Lower lobe of right lung (tissue), 2 donors: ENCODE data around the gene RAP1GAP. TPM values are rescaled to one million over a fixed set of nuclear protein-coding genes. Genes with fewer than 3 reads are reported as not detected.
"Not testable (repeated sequence)": the region's sequence is repeated elsewhere in the genome, so short reads cannot be mapped to it uniquely, and the experiment has no call there.

Experiments used
- ATAC-seq, 2 donors: fragments of 200-7000 bp; cut with Tn5 transposase; one replicate each; pipeline ENCODE4 v1.9.1; 2020 to 2022; ENCODE audit warnings: mild to moderate bottlenecking in 2 of 2, moderate library complexity in 2 of 2
- DNase-seq: peaks from one replicate; pipeline ENCODE4 v3.0.0-alpha.2; 2020
- H3K27ac ChIP-seq: fragments of 200-600 bp; one replicate; pipeline ENCODE4 v1.8.0; 2022
- H3K27me3 ChIP-seq: fragments of 200-600 bp; one replicate; pipeline ENCODE4 v1.8.0; 2022; ENCODE audit warnings: low read depth
- H3K36me3 ChIP-seq: fragments of 200-600 bp; one replicate; pipeline ENCODE4 v1.8.0; 2022; ENCODE audit warnings: mild to moderate bottlenecking
- H3K4me1 ChIP-seq: fragments of 200-600 bp; one replicate; pipeline ENCODE4 v1.8.0; 2022
- H3K4me3 ChIP-seq: fragments of 200-600 bp; one replicate; pipeline ENCODE4 v1.8.0; 2022; ENCODE audit warnings: mild to moderate bottlenecking
- H3K9me3 ChIP-seq: fragments of 200-600 bp; one replicate; pipeline ENCODE4 v1.8.0; 2022
- intact Hi-C: fragments of 100-400 bp; cut with DNase I; formaldehyde crosslinking; loops from one replicate; pipeline ENCODE4 v1.11.0; 2022
- total RNA-seq: library from RNA; stranded (reverse); fragmentation: NEBNext Ultra II Directional; extraction: Animal tissue kit (Norgen Biotek cat#: 25700); gene quantifications from one replicate; pipeline ENCODE4 v1.2.1, GENCODE V29; 2021
- TF ChIP-seq, protein P1 (sequence below): fragments of 200-600 bp; IDR thresholded peaks from one replicate; pipeline ENCODE4 v1.8.0; 2022; ENCODE audit warnings: antibody characterized with exemption, mild to moderate bottlenecking
- donor health status: DM: no; HTN: yes; CAD: no; lungs with severe emphysema.

RAP1GAP gene
- total RNA-seq, 1 donor from 2014 or later, result 33.7 TPM

DNA sequence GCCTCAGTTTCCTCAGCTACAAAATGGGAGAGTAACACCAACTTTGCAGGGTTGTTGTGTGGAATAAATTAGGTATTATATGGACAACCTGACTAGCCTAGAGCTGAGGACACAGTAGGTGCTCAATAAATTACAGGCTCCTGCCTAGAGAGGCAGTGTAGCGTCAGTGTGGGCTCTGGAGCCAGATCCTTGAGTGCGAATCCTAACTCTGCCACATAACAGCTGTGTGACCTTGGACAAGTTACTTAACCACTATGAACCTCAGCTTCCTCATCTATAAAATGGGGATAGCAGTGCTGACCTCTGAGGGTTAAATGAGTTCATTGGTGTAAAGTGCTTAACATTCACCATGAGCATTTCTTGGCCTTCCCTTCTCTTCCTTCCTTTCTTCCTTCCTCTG, 33.1 kb downstream of the RAP1GAP start:
- Histone ChIP-seq H3K27me3 (peaks cover 21% of the 10 kb centered on the region), H3K4me3 (no peak overlapping the region), H3K9me3 (no peaks in the 10 kb centered on the region), H3K36me3 (no peaks in the 10 kb centered on the region), H3K4me1 (peaks cover 17% of the 10 kb centered on the region), H3K27ac (no peak overlapping the region)
- DNase-seq, result no peak
- ATAC-seq, result no peak
- TF ChIP-seq, protein P1, sequence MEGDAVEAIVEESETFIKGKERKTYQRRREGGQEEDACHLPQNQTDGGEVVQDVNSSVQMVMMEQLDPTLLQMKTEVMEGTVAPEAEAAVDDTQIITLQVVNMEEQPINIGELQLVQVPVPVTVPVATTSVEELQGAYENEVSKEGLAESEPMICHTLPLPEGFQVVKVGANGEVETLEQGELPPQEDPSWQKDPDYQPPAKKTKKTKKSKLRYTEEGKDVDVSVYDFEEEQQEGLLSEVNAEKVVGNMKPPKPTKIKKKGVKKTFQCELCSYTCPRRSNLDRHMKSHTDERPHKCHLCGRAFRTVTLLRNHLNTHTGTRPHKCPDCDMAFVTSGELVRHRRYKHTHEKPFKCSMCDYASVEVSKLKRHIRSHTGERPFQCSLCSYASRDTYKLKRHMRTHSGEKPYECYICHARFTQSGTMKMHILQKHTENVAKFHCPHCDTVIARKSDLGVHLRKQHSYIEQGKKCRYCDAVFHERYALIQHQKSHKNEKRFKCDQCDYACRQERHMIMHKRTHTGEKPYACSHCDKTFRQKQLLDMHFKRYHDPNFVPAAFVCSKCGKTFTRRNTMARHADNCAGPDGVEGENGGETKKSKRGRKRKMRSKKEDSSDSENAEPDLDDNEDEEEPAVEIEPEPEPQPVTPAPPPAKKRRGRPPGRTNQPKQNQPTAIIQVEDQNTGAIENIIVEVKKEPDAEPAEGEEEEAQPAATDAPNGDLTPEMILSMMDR, result no peak
- intact Hi-C loops, result no loop called here

GRCh38 chr1:21634806-21635535, 34.2 kb downstream of the RAP1GAP start:
- ATAC-seq (no peak), DNase-seq (no peak)
- TF ChIP-seq, protein P1, result no peak
- intact Hi-C loops, result no loop called here
- Histone ChIP-seq H3K27ac (no peak overlapping the region), H3K9me3 (no peaks in the 10 kb centered on the region), H3K4me3 (no peak overlapping the region), H3K36me3 (no peaks in the 10 kb centered on the region), H3K4me1 (peaks cover 17% of the 10 kb centered on the region), H3K27me3 (peaks cover 26% of the 10 kb centered on the region)

- TF ChIP-seq, protein P1, result no peak
- Histone ChIP-seq H3K9me3 (no peaks in the 10 kb centered on the region), H3K4me1 (peaks cover 13% of the 10 kb centered on the region), H3K36me3 (no peaks in the 10 kb centered on the region), H3K27me3 (peaks cover 32% of the 10 kb centered on the region), H3K4me3 (no peak overlapping the region), H3K27ac (peak overlapping the region; percentile 31)
- intact Hi-C loops, result no loop called here
- peak; percentile 67 for DNase-seq
- ATAC-seq, result peak; percentile 37 to 44
Measured at GRCh38 chr1:21633992-21634805, 35.0 kb downstream of the RAP1GAP start.

- H3K4me3 ChIP-seq, result no peak overlapping the region
- peaks cover 10% of the 10 kb centered on the region for H3K4me1 ChIP-seq
- H3K9me3 ChIP-seq, result no peaks in the 10 kb centered on the region
- DNase-seq, result no peak
- intact Hi-C loops, result no loop called here
- H3K27ac ChIP-seq, result no peak overlapping the region
- no peaks in the 10 kb centered on the region for H3K36me3 ChIP-seq
- TF ChIP-seq, protein P1, result no peak
- no peak for ATAC-seq
- H3K27me3 ChIP-seq, result peaks cover 33% of the 10 kb centered on the region
Measured at GRCh38 chr1:21633141-21633755, 35.9 kb downstream of the RAP1GAP start.

DNA sequence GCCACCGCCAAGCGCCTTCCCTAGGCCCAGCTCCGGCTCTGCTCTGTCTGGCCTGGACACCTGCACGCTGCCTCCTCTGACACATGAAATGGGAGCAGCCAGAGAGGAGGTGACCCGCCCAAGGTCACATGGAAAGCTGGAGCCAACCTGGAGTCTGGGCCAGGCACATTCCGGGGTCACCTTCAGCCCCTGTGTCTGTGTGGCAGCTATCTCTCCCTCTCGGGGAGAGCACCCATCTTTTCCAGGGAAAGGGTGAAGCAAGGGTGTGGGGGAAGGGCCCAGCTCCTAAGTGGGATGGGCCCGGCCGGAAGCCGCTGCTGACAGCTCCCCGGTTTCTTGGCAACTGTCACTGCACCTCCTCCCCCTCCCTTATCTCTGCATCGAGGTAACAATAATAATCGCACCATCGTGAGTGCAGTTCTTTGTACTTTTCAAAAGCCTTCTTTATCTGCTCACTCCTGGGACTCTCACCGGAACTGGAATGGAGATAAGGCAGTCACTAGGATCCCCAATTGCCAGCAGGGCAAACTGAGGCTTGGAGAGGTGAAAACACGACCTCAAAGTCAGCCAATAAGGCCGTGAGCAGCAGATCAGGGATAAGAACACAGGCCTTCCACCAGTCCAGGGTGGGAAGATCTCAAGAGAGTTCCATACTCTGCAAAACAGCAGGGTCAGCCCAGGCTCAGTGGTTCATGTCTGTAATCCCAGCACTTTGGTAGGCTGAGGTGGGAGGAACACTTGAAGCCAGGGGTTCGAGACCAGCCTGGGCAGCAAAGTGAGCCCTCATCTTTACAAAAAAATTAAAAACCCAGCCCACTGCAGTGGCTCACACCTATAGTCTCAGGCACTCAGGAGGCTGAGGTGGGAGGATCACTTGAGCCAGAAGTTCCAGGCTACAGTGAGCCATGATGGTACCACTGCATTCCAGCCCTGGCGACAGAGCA, 36.9 kb downstream of the RAP1GAP start:
- Histone ChIP-seq H3K9me3 (no peaks in the 10 kb centered on the region), H3K4me1 (peaks cover 10% of the 10 kb centered on the region), H3K27me3 (peaks cover 33% of the 10 kb centered on the region), H3K4me3 (no peak overlapping the region), H3K36me3 (no peaks in the 10 kb centered on the region), H3K27ac (no peak overlapping the region)
- TF ChIP-seq, protein P1, result no peak
- intact Hi-C loops, result no loop called here
- DNase-seq, result no peak
- ATAC-seq, result no peak

DNA sequence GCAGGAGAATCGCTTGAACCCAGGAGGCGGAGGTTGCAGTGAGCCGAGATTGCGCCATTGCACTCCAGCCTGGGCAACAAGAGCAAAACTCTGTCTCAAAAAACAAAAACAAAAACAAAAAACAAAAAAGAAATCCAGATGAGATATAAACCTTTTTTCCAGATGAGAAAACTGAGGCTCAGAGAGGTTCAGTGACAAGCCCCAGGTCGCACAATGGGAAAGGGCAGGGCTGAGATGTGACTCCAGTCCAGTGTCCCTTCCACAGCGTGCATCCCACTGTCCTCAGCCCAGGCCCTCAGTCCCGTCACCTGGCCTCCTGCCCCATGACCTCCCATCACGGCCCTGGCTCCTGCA, 37.6 kb downstream of the RAP1GAP start:
- H3K36me3 ChIP-seq, H3K4me1 ChIP-seq, intact Hi-C loops, ATAC-seq, H3K27ac ChIP-seq, H3K9me3 ChIP-seq, H3K4me3 ChIP-seq, DNase-seq: not testable (repeated sequence)
- peaks cover 33% of the 10 kb centered on the region for H3K27me3 ChIP-seq
